Mucosa of descending colon (tissue), 3 donors: ENCODE results near the gene MTMR4. TPM values are rescaled to one million over a fixed set of nuclear protein-coding genes. Genes with fewer than 3 reads are reported as not detected.
"Not testable (repeated sequence)": the region's sequence is repeated elsewhere in the genome, so short reads cannot be mapped to it uniquely, and the experiment has no call there.

Experiments used
- ATAC-seq: fragments of 200-7000 bp; cut with Tn5 transposase; one replicate; pipeline ENCODE4 v1.9.1; 2020; ENCODE audit warnings: mild to moderate bottlenecking, moderate library complexity
- DNase-seq, 3 donors: peaks; one replicate each; pipeline ENCODE4 v3.0.0-alpha.2; 2020
- H3K36me3 ChIP-seq: fragments of 200-600 bp; one replicate; pipeline ENCODE4 v1.8.0; 2021; ENCODE audit warnings: low read depth, mild to moderate bottlenecking
- H3K4me1 ChIP-seq: fragments of 200-600 bp; one replicate; pipeline ENCODE4 v1.8.0; 2021; ENCODE audit warnings: low read depth, mild to moderate bottlenecking
- H3K4me3 ChIP-seq: fragments of 200-600 bp; one replicate; pipeline ENCODE4 v1.8.0; 2021; ENCODE audit warnings: mild to moderate bottlenecking
- H3K9me3 ChIP-seq: fragments of 200-600 bp; one replicate; pipeline ENCODE4 v1.8.0; 2021; ENCODE audit warnings: mild to moderate bottlenecking
- intact Hi-C, 2 donors: fragments of 100-400 bp; cut with DNase I in 1 of 2; cut with micrococcal nuclease in 1 of 2; formaldehyde crosslinking; loops; one replicate each; pipeline versions ENCODE4 v1.11.0 to v1.11.1; 2022; cut with DNase I, micrococcal nuclease
- total RNA-seq, 3 donors: library from RNA; stranded (reverse); fragmentation: NEBNext Ultra II Directional in 2 of 3; extraction: Animal tissue kit (Norgen Biotek cat#: 25700) in 2 of 3; gene quantifications; one replicate each; pipeline versions ENCODE4 v1.2.1 to v1.2.4, GENCODE V29; 2021 to 2023
- TF ChIP-seq, protein P1 (sequence below): fragments of 200-600 bp; IDR thresholded peaks from one replicate; pipeline ENCODE4 v1.8.0; 2022; ENCODE audit warnings: antibody characterized with exemption, mild to moderate bottlenecking
- donor health status: DM: no; HTN: no; CAD: no; lungs with moderate emphysema.
- donor health status: DM: no; HTN: no; CAD: no.
- donor health status: DM: no; HTN: yes; CAD: no.

Gene MTMR4
- total RNA-seq, 3 donors from 2014 or later: 38.9 to 61.9 (median 47.3) TPM

DNA sequence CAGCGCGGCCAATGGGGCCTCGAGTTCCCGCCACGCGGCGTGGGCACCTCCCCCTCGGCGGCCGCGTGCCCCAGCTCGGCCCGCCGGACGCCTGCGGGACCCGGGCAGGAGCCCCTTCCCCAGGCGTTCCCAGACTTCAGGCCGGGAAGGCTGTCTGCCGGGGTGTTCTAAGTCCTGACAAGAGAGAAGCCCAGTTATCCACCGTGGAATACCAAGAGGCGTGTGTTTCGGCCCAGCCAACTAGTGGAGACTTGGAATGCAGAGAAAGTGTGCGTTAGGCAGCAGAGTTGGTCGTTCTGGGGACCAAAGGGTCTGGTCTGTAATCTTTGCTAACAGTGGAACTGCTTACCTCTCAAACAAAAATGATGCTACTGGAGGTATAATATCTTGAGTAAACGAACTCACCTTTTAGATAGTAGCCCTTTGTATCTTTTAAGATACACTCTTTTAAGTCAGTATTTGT lies 26.0 kb downstream of the MTMR4 start:
- H3K4me3 ChIP-seq: no peak overlapping the region
- DNase-seq: no peak

GRCh38 chr17:58487589-58488427 lies 26.6 kb downstream of the MTMR4 start, which contains the start of gene HSF5:
HSF5 (minus strand) TSS chr17:58488408; CDS start chr17:58488274, 134 bp downstream.
- Histone ChIP-seq H3K4me3 (no peak within 1 kb of the TSS), H3K4me1 (no peaks in the 10 kb centered on the region), H3K9me3 (no peaks in the 10 kb centered on the region), H3K36me3 (no peaks in the 10 kb centered on the region)
- ATAC-seq (peak; percentile 83), DNase-seq (peak; percentile 14 to 78 (median 46))
- TF ChIP-seq, protein P1, sequence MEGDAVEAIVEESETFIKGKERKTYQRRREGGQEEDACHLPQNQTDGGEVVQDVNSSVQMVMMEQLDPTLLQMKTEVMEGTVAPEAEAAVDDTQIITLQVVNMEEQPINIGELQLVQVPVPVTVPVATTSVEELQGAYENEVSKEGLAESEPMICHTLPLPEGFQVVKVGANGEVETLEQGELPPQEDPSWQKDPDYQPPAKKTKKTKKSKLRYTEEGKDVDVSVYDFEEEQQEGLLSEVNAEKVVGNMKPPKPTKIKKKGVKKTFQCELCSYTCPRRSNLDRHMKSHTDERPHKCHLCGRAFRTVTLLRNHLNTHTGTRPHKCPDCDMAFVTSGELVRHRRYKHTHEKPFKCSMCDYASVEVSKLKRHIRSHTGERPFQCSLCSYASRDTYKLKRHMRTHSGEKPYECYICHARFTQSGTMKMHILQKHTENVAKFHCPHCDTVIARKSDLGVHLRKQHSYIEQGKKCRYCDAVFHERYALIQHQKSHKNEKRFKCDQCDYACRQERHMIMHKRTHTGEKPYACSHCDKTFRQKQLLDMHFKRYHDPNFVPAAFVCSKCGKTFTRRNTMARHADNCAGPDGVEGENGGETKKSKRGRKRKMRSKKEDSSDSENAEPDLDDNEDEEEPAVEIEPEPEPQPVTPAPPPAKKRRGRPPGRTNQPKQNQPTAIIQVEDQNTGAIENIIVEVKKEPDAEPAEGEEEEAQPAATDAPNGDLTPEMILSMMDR: no peak
- intact Hi-C loops: no loop called here

More for the DNA sequence above, 26.0 kb downstream of the MTMR4 start:
- H3K4me1 ChIP-seq: no peaks in the 10 kb centered on the region
- no peaks in the 10 kb centered on the region for H3K36me3 ChIP-seq
- intact Hi-C loops: no loop called here
- TF ChIP-seq, protein P1: no peak
- no peaks in the 10 kb centered on the region for H3K9me3 ChIP-seq
- no peak for ATAC-seq

GRCh38 chr17:58484600-58484999 lies 29.8 kb downstream of the MTMR4 start:
- H3K9me3 ChIP-seq: no peaks in the 10 kb centered on the region
- no peak for DNase-seq
- H3K36me3 ChIP-seq: no peaks in the 10 kb centered on the region
- no peak for ATAC-seq
- no peak overlapping the region for H3K4me3 ChIP-seq
- H3K4me1 ChIP-seq: no peaks in the 10 kb centered on the region
- intact Hi-C loops: no loop called here
- TF ChIP-seq, protein P1: no peak

DNA sequence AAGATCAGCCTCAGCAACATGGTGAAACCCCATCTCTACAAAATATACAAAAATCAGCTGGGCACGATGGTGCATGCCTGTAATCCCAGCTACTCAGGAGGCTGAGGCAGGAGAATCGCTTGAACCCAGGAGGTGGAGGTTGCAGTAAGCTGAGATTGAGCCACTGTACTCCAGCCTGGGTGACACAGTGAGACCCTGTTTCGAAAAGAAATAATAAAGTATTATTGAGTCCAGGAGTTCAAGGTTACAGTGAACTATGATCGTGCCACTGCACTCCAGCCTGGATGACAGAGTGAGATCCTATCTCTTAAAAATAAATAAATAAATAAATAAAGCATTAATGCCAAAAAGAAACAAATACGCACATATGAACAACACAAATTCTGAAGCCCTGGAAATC lies 32.6 kb downstream of the MTMR4 start:
- H3K9me3 ChIP-seq, H3K4me3 ChIP-seq, ATAC-seq, intact Hi-C loops, H3K4me1 ChIP-seq, H3K36me3 ChIP-seq, DNase-seq: not testable (repeated sequence)

- intact Hi-C loops: no loop called here
- Histone ChIP-seq H3K9me3 (no peaks in the 10 kb centered on the region), H3K36me3 (no peaks in the 10 kb centered on the region), H3K4me3 (no peak overlapping the region), H3K4me1 (no peaks in the 10 kb centered on the region)
- TF ChIP-seq, protein P1: no peak
- ATAC-seq (no peak), DNase-seq (no peak)
Measured at GRCh38 chr17:58480090-58480489, 34.3 kb downstream of the MTMR4 start.

GRCh38 chr17:58476812-58477211 lies 37.6 kb downstream of the MTMR4 start:
- TF ChIP-seq, protein P1: no peak
- intact Hi-C loops: no loop called here
- no peaks in the 10 kb centered on the region for H3K9me3 ChIP-seq
- ATAC-seq: no peak
- no peak overlapping the region for H3K4me3 ChIP-seq
- no peaks in the 10 kb centered on the region for H3K36me3 ChIP-seq
- no peaks in the 10 kb centered on the region for H3K4me1 ChIP-seq
- no peak for DNase-seq
